H1 (cell line): ENCODE results near the gene EPSTI1. TPM values are rescaled to one million over a fixed set of nuclear protein-coding genes. Genes with fewer than 3 reads are reported as not detected.

Experiments
- ATF3 ChIP-seq: IDR thresholded peaks from 2 replicates; pipeline ENCODE4 v1.6.1; 2011; ENCODE audit warnings: low read depth, mild to moderate bottlenecking, low read length; ENCODE audit not compliant: insufficient read depth
- polyA plus RNA-seq, 7 experiments: library from polyadenylated mRNA; depleted of rRNA in 3 of 7; stranded (reverse) in 5 of 7; unstranded in 2 of 7; fragments of >200 nt in 5 of 7; fragments of 200-250 nt in 2 of 7; gene quantifications; 1 replicate in 5 of 7; 2 replicates in 1 of 7; 4 replicates in 1 of 7; pipeline versions ENCODE4 v1.2.1 to v1.2.3, GENCODE V29; 2011 to 2013; ENCODE audit warnings: missing spikeins in 2 of 7, mixed read lengths in 2 of 7
- total RNA-seq: library from RNA; stranded (reverse); fragmentation: NEBNext Ultra II Directional; extraction: Animal tissue kit (Norgen Biotek cat#: 25700); gene quantifications from 2 replicates; pipeline ENCODE4 v1.2.1, GENCODE V29; 2021
- TF ChIP-seq, protein P1 (sequence below), 3 experiments: IDR thresholded peaks; 1 replicate in 2 of 3; 2 replicates in 1 of 3; pipeline versions ENCODE4 v1.5.1 to v1.6.1; 2011; ENCODE audit warnings: low read length in 3 of 3, mild to moderate bottlenecking in 3 of 3, inconsistent platforms in 2 of 3, low read depth in 1 of 3, moderate library complexity in 1 of 3; ENCODE audit not compliant: insufficient read depth in 1 of 3; ENCODE audit errors: control extremely low read depth in 1 of 3

Gene EPSTI1
- total and polyA plus RNA-seq, 2 of the 8 experiments (the other 6 are each of a cell fraction or from before 2014, with no cell fraction given) = 0.23 to 0.37 TPM

- TF ChIP-seq, protein P1, sequence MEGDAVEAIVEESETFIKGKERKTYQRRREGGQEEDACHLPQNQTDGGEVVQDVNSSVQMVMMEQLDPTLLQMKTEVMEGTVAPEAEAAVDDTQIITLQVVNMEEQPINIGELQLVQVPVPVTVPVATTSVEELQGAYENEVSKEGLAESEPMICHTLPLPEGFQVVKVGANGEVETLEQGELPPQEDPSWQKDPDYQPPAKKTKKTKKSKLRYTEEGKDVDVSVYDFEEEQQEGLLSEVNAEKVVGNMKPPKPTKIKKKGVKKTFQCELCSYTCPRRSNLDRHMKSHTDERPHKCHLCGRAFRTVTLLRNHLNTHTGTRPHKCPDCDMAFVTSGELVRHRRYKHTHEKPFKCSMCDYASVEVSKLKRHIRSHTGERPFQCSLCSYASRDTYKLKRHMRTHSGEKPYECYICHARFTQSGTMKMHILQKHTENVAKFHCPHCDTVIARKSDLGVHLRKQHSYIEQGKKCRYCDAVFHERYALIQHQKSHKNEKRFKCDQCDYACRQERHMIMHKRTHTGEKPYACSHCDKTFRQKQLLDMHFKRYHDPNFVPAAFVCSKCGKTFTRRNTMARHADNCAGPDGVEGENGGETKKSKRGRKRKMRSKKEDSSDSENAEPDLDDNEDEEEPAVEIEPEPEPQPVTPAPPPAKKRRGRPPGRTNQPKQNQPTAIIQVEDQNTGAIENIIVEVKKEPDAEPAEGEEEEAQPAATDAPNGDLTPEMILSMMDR (IDR thresholded peaks at IDR 0.05; ENCODE audit: control extremely low read depth in 1 of 3, insufficient read depth in 1 of 3, low read depth in 1 of 3, low read length in 3 of 3) = no peak
- no peak for TF ChIP-seq ATF3
Measured at GRCh38 chr13:43003729-43004128, 11.7 kb upstream of the EPSTI1 start (continued).
